HepG2 (cell line): ENCODE data around the gene STK40.

Source experiments
- ARID5B ChIP-seq: IDR thresholded peaks from 2 replicates; pipeline ENCODE4 v1.4.0; 2020; ENCODE audit warnings: mild to moderate bottlenecking, missing genetic modification reagents
- CEBPB ChIP-seq: IDR thresholded peaks from 2 replicates; pipeline ENCODE4 v1.6.1; 2011; ENCODE audit warnings: low read depth, low read length, improper control_type of control experiment, borderline replicate concordance
- CTCF ChIP-seq: sonication (generic); formaldehyde crosslinking; IDR thresholded peaks from 2 replicates; pipeline ENCODE4 v1.5.0; 2020; ENCODE audit warnings: mild to moderate bottlenecking, missing genetic modification reagents, moderate library complexity
- IRF9 ChIP-seq: sonication (generic); formaldehyde crosslinking; IDR thresholded peaks from 2 replicates; pipeline ENCODE4 v1.8.0; 2022; ENCODE audit warnings: missing genetic modification reagents, mild to moderate bottlenecking, borderline replicate concordance
- MAFK ChIP-seq, 2 experiments: IDR thresholded peaks in 1 of 2; conservative IDR thresholded peaks in 1 of 2; 2 replicates each; pipeline ENCODE4 v1.6.1; 2011; ENCODE audit warnings: improper control_type of control experiment in 2 of 2, low read length in 2 of 2
- MAX ChIP-seq: IDR thresholded peaks from 2 replicates; pipeline ENCODE4 v1.6.1; 2012; ENCODE audit warnings: inconsistent platforms
- PCBP1 ChIP-seq: fragments of 200-400 bp; formaldehyde crosslinking; IDR thresholded peaks from 2 replicates; pipeline ENCODE4 v1.6.1; 2017; ENCODE audit warnings: mild to moderate bottlenecking, low read depth, low read length, borderline replicate concordance
- SMARCE1 ChIP-seq: fragments of 450-650 bp; IDR thresholded peaks from 2 replicates; pipeline ENCODE4 v1.6.1; 2017; ENCODE audit warnings: borderline replicate concordance
- ZNF274 ChIP-seq: sonication (generic); formaldehyde crosslinking; IDR thresholded peaks from 2 replicates; pipeline ENCODE4 v1.5.1; 2020; ENCODE audit warnings: mild to moderate bottlenecking, missing genetic modification reagents
- ZNF703 ChIP-seq: sonication (generic); formaldehyde crosslinking; IDR thresholded peaks from 2 replicates; pipeline ENCODE4 v1.5.1; 2020; ENCODE audit warnings: missing genetic modification reagents, mild to moderate bottlenecking, moderate library complexity, borderline replicate concordance

- TF ChIP-seq CTCF (CRISPR knock-in tag) (no peak), IRF9 (CRISPR knock-in tag) (no peak), ZNF703 (CRISPR knock-in tag) (no peak), ZNF274 (CRISPR knock-in tag) (no peak), ARID5B (CRISPR knock-in tag) (no peak), PCBP1 (no peak), MAX (no peak), CEBPB (no peak), SMARCE1 (no peak), MAFK (conservative IDR thresholded peaks at IDR 0.05 in 1 of 2, IDR thresholded peaks at IDR 0.05 in 1 of 2; ENCODE audit: low read length in 2 of 2) (no peak)
Measured at GRCh38 chr1:36322786-36323635, 62.7 kb downstream of the STK40 start.
